ENCODE results near the gene ERBB4. TPM values are rescaled to one million over a fixed set of nuclear protein-coding genes. Genes with fewer than 3 reads are reported as not detected.

The ERBB4 gene
- total RNA-seq, 2 experiments from 2014 or later, result not detected

DNA sequence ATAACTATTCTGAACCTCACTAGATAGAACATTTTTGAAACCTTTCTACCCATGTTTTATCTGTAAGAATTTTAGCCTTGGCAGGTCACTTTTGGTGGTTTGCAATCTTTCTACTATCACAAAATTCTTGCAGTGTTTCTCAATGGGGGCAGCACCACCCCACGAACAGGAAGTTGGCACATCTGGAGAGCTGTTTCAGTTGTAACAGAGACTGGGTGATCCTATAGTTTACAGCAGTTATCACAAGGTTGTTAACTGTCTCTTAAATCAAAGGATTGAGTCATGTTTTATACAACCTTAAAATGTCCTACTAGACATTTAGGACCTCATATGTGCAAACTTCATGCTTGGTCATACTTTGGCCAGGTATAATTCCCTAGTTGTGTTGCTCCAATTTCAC is 829.2 kb downstream of the ERBB4 start:
- Mint-ChIP-seq H3K27ac (no peak overlapping the region), H3K27me3 (ENCODE audit: low read depth) (no peaks in the 10 kb centered on the region), H3K4me1 (ENCODE audit: low read depth) (no peaks in the 10 kb centered on the region), H3K4me3 (no peak overlapping the region), H3K9me3 (ENCODE audit: insufficient read depth) (no peaks in the 10 kb centered on the region), H3K36me3 (ENCODE audit: low read depth) (no peaks in the 10 kb centered on the region)
- ATAC-seq (no peak), DNase-seq (no peak)
- POLR2A ChIA-PET, result no interaction called here
- CTCF ChIA-PET, result no interaction called here

GRCh38 chr2:211692689-211693088 is 845.9 kb downstream of the ERBB4 start:
- no peaks in the 10 kb centered on the region for H3K9me3 Mint-ChIP-seq (ENCODE audit: insufficient read depth)
- H3K27me3 Mint-ChIP-seq (ENCODE audit: low read depth), result no peaks in the 10 kb centered on the region
- CTCF ChIA-PET, result no interaction called here
- H3K4me1 Mint-ChIP-seq (ENCODE audit: low read depth), result no peaks in the 10 kb centered on the region
- ATAC-seq (no peak), DNase-seq (no peak)
- no peak overlapping the region for H3K4me3 Mint-ChIP-seq
- H3K36me3 Mint-ChIP-seq (ENCODE audit: low read depth), result no peaks in the 10 kb centered on the region
- POLR2A ChIA-PET, result no interaction called here
- H3K27ac Mint-ChIP-seq, result no peak overlapping the region

DNA sequence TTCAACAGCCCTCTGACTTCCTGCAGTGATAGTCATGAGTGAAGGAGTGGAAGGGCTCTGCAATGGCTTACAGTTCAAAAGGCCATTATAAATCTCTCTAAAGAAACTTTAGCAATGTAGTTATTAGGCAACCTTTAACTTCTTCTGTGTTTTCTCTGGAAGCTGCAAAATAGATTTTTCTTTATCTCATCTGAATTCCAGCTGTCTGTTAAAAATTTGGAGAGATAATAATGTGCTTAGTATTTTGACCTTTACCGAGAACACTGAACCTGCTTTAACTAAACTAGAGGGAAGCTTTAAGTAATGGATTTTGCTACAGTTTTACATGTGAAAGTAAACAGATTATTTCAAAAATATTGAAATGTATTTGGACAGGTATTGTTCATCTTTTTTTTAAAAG is 847.9 kb downstream of the ERBB4 start:
- ATAC-seq, result no peak
- no peak for DNase-seq
- Mint-ChIP-seq H3K27me3 (ENCODE audit: low read depth) (no peaks in the 10 kb centered on the region), H3K4me3 (no peak overlapping the region), H3K36me3 (ENCODE audit: low read depth) (no peaks in the 10 kb centered on the region), H3K4me1 (ENCODE audit: low read depth) (no peaks in the 10 kb centered on the region), H3K27ac (no peak overlapping the region), H3K9me3 (ENCODE audit: insufficient read depth) (no peaks in the 10 kb centered on the region)
- ChIA-PET POLR2A (no interaction called here), CTCF (no interaction called here)

- H3K36me3 Mint-ChIP-seq (ENCODE audit: low read depth), result no peaks in the 10 kb centered on the region
- POLR2A ChIA-PET, result no interaction called here
- no peak overlapping the region for H3K4me3 Mint-ChIP-seq
- H3K4me1 Mint-ChIP-seq (ENCODE audit: low read depth), result no peaks in the 10 kb centered on the region
- H3K27me3 Mint-ChIP-seq (ENCODE audit: low read depth), result no peaks in the 10 kb centered on the region
- CTCF ChIA-PET, result no interaction called here
- ATAC-seq, result no peak
- no peak for DNase-seq
- no peak overlapping the region for H3K27ac Mint-ChIP-seq
- H3K9me3 Mint-ChIP-seq (ENCODE audit: insufficient read depth), result peaks cover 13% of the 10 kb centered on the region
These were observed 850.4 kb downstream of the ERBB4 start for GRCh38 chr2:211688196-211688595.

DNA sequence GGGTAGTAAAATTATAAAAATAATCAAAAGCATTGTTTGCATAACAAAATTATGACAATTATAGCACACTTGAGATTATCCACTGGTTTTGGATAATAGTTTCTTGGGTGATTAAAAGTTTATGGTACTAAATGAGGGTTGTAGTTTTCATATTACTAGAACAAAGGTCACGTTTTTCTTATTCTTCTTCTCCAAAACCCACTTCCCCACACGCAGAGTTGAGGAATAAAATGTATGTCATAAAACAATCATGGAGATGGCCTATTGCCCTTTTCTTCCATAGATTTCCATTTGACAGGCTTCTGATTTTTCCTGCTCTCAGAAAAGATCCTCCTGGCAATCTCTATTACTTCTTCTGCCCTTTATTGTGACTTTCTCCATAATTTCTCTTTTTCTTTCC is 863.9 kb downstream of the ERBB4 start:
- H3K27ac Mint-ChIP-seq, result no peak overlapping the region
- H3K9me3 Mint-ChIP-seq (ENCODE audit: insufficient read depth), result no peaks in the 10 kb centered on the region
- no peak for DNase-seq
- ChIA-PET CTCF (no interaction called here), POLR2A (no interaction called here)
- no peaks in the 10 kb centered on the region for H3K4me1 Mint-ChIP-seq (ENCODE audit: low read depth)
- H3K36me3 Mint-ChIP-seq (ENCODE audit: low read depth), result no peaks in the 10 kb centered on the region
- no peaks in the 10 kb centered on the region for H3K27me3 Mint-ChIP-seq (ENCODE audit: low read depth)
- no peak for ATAC-seq
- H3K4me3 Mint-ChIP-seq, result no peak overlapping the region

GRCh38 chr2:211673133-211673905 is 865.3 kb downstream of the ERBB4 start:
- Mint-ChIP-seq H3K4me1 (ENCODE audit: low read depth) (no peaks in the 10 kb centered on the region), H3K9me3 (ENCODE audit: insufficient read depth) (no peaks in the 10 kb centered on the region), H3K27me3 (ENCODE audit: low read depth) (no peaks in the 10 kb centered on the region), H3K36me3 (ENCODE audit: low read depth) (no peaks in the 10 kb centered on the region), H3K4me3 (no peak overlapping the region), H3K27ac (no peak overlapping the region)
- ChIA-PET POLR2A (no interaction called here), CTCF (interaction anchor here (0.6 kb wide), 1 partner anchor 13 kb away, joined by 3 read pairs; no protein-coding TSS in a partner anchor)
- ATAC-seq (no peak), DNase-seq (no peak)

DNA sequence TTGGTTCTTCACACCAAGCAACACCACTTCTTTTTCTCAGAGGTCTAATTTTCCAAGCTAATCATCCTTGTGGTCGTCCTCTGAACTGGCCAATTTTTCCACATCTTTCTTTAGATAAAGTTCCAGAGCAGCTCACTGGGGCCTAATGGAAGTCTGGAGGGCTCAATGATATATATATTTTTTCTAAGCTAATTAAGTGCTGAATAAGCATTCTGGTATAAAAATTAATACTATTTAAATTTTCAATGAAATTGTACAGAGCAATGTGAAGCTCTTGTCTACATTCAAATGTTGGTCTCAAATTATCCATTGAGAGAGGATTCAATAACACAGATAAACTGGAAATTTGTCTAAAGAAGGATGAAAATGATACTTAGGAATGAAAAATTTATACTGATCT is 866.6 kb downstream of the ERBB4 start:
- POLR2A ChIA-PET, result no interaction called here
- Mint-ChIP-seq H3K9me3 (ENCODE audit: insufficient read depth) (no peaks in the 10 kb centered on the region), H3K36me3 (ENCODE audit: low read depth) (no peaks in the 10 kb centered on the region), H3K4me1 (ENCODE audit: low read depth) (no peaks in the 10 kb centered on the region), H3K27me3 (ENCODE audit: low read depth) (no peaks in the 10 kb centered on the region), H3K4me3 (no peak overlapping the region), H3K27ac (no peak overlapping the region)
- no peak for DNase-seq
- CTCF ChIA-PET, result no interaction called here
- no peak for ATAC-seq

DNA sequence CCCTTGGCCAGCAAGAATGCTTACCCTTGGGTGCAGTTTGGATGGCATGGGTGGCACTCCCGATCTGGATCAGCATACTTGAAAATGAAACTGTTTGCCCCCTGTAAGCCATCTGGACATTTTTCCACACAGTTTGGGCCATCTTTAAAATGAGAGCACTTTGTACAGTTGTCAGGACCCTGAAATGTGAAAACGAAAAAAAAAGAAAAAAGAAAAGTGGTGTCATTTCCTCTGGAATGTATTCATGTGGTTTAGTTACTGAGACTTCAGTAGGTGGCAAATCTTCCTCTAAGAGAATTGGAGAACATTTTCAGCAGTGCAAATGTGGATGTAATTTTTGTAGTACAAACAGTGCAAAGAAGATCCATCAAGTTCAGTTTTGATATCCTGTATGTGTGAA is 873.3 kb downstream of the ERBB4 start:
- no peak for ATAC-seq
- Mint-ChIP-seq H3K36me3 (ENCODE audit: low read depth) (no peaks in the 10 kb centered on the region), H3K27ac (no peak overlapping the region), H3K27me3 (ENCODE audit: low read depth) (no peaks in the 10 kb centered on the region), H3K9me3 (ENCODE audit: insufficient read depth) (no peaks in the 10 kb centered on the region), H3K4me1 (ENCODE audit: low read depth) (no peaks in the 10 kb centered on the region), H3K4me3 (no peak overlapping the region)
- ChIA-PET POLR2A (no interaction called here), CTCF (no interaction called here)
- no peak for DNase-seq

- Mint-ChIP-seq H3K9me3 (ENCODE audit: insufficient read depth) (no peaks in the 10 kb centered on the region), H3K27ac (no peak overlapping the region), H3K36me3 (ENCODE audit: low read depth) (no peaks in the 10 kb centered on the region), H3K4me3 (no peak overlapping the region), H3K27me3 (ENCODE audit: low read depth) (no peaks in the 10 kb centered on the region), H3K4me1 (ENCODE audit: low read depth) (no peaks in the 10 kb centered on the region)
- ChIA-PET POLR2A (no interaction called here), CTCF (no interaction called here)
- DNase-seq (no peak), ATAC-seq (no peak)
These were observed 874.3 kb downstream of the ERBB4 start for GRCh38 chr2:211664321-211664720.

DNA sequence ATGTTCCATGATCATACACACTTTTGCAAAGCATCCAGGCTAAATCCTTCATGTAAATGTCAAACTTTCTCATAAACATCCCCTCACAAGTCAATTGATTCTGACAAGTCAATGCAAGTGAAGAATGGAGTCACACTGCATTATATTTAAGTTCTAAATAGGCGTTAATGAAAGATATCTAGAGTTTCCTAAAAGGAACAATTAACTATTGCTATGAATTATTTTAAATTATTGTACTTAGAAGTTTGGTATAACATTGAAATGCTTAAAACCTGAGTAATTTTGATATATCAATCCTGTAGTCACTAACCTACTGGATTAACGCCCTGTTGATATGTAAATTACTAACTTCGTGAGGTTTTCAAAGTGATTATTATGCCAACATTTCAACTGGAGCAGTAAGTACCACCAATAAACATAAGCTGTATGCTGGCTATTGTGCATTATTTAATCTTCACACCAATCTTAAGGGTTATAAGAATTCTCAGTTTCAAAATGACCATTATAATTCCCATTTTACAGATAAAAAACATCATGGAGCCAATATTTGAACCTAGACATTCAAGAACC is 884.3 kb downstream of the ERBB4 start:
- H3K27me3 Mint-ChIP-seq (ENCODE audit: low read depth), result no peaks in the 10 kb centered on the region
- no peaks in the 10 kb centered on the region for H3K9me3 Mint-ChIP-seq (ENCODE audit: insufficient read depth)
- POLR2A ChIA-PET, result no interaction called here
- H3K36me3 Mint-ChIP-seq (ENCODE audit: low read depth), result no peaks in the 10 kb centered on the region
- no peak overlapping the region for H3K4me3 Mint-ChIP-seq
- CTCF ChIA-PET, result no interaction called here
- no peak overlapping the region for H3K27ac Mint-ChIP-seq
- ATAC-seq (no peak), DNase-seq (no peak)
- no peaks in the 10 kb centered on the region for H3K4me1 Mint-ChIP-seq (ENCODE audit: low read depth)

- H3K27ac Mint-ChIP-seq, result no peak overlapping the region
- no peaks in the 10 kb centered on the region for H3K9me3 Mint-ChIP-seq (ENCODE audit: insufficient read depth)
- H3K4me3 Mint-ChIP-seq, result no peak overlapping the region
- ATAC-seq, result no peak
- H3K27me3 Mint-ChIP-seq (ENCODE audit: low read depth), result no peaks in the 10 kb centered on the region
- no peak for DNase-seq
- CTCF ChIA-PET, result no interaction called here
- no peaks in the 10 kb centered on the region for H3K36me3 Mint-ChIP-seq (ENCODE audit: low read depth)
- no peaks in the 10 kb centered on the region for H3K4me1 Mint-ChIP-seq (ENCODE audit: low read depth)
- POLR2A ChIA-PET, result no interaction called here
These were observed 886.3 kb downstream of the ERBB4 start for GRCh38 chr2:211652327-211652726.

GRCh38 chr2:211649331-211649730 is 889.3 kb downstream of the ERBB4 start:
- Mint-ChIP-seq H3K4me3 (no peak overlapping the region), H3K36me3 (ENCODE audit: low read depth) (no peaks in the 10 kb centered on the region), H3K4me1 (ENCODE audit: low read depth) (no peaks in the 10 kb centered on the region), H3K27ac (no peak overlapping the region), H3K27me3 (ENCODE audit: low read depth) (no peaks in the 10 kb centered on the region), H3K9me3 (ENCODE audit: insufficient read depth) (no peaks in the 10 kb centered on the region)
- DNase-seq, result no peak
- no peak for ATAC-seq
- ChIA-PET POLR2A (no interaction called here), CTCF (no interaction called here)

GRCh38 chr2:211631503-211631902 is 907.1 kb downstream of the ERBB4 start:
- DNase-seq (no peak), ATAC-seq (no peak)
- Mint-ChIP-seq H3K27ac (no peak overlapping the region), H3K4me1 (ENCODE audit: low read depth) (no peaks in the 10 kb centered on the region), H3K9me3 (ENCODE audit: insufficient read depth) (no peaks in the 10 kb centered on the region), H3K36me3 (ENCODE audit: low read depth) (no peaks in the 10 kb centered on the region), H3K4me3 (no peak overlapping the region), H3K27me3 (ENCODE audit: low read depth) (no peaks in the 10 kb centered on the region)
- ChIA-PET POLR2A (no interaction called here), CTCF (no interaction called here)

Data from activated CD8-positive, alpha-beta T cell treated with anti-CD3 and anti-CD28 coated beads, Interleukin-2, amount 10 ng/mL, durations not matched to agents 7 days and 5 days (primary cell).